ENCODE data around the gene ROBO1.

The ROBO1 gene

DNA sequence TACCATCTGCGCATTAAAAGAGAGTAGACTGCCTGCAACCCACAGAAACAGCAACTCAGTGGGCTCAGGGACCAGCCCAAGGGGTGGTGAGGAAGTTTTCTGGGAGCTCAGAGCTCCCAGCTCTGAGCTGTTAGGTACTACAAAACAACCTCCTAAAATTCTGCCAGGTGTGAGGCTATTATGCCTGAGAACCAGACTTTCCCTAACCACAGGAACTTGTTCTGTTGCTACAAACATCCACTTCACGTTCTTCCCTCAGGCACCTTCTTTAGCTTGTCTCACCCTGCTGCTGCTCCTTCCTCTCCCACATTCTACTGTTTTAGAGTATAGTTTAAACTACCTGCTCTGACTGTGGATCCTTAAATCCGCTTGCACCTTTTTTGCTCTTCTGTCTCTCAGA lies 399.4 kb downstream of the ROBO1 start:
- H3K4me3 ChIP-seq (ENCODE audit: low read depth, low read length) = no peak overlapping the region
- TF ChIP-seq, protein P1, sequence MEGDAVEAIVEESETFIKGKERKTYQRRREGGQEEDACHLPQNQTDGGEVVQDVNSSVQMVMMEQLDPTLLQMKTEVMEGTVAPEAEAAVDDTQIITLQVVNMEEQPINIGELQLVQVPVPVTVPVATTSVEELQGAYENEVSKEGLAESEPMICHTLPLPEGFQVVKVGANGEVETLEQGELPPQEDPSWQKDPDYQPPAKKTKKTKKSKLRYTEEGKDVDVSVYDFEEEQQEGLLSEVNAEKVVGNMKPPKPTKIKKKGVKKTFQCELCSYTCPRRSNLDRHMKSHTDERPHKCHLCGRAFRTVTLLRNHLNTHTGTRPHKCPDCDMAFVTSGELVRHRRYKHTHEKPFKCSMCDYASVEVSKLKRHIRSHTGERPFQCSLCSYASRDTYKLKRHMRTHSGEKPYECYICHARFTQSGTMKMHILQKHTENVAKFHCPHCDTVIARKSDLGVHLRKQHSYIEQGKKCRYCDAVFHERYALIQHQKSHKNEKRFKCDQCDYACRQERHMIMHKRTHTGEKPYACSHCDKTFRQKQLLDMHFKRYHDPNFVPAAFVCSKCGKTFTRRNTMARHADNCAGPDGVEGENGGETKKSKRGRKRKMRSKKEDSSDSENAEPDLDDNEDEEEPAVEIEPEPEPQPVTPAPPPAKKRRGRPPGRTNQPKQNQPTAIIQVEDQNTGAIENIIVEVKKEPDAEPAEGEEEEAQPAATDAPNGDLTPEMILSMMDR (conservative IDR thresholded peaks at IDR 0.05; ENCODE audit: low read depth, low read length) = no peak

DNA sequence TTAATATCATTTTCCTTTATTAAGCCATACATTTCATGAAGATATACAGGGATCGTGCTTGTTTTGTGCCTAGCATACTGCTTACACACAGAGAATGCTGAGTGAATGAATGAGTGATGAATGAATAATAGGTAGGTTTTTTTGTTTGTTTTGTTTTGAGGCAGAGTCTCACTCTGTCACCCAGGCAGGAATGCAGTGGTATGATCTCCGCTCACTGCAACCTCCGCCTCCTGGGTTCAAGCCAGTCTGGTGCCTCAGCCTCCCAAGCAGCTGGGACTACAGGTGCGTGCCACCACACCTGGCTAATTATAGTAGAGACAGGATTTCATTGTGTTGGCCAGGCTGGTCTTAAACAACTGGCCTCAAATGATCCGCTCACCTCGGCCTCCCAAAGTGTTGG lies 400.0 kb downstream of the ROBO1 start:
- no peak overlapping the region for H3K4me3 ChIP-seq (ENCODE audit: low read depth, low read length)
- TF ChIP-seq, protein P1 (conservative IDR thresholded peaks at IDR 0.05; ENCODE audit: low read depth, low read length) = no peak
- DNase-seq (ENCODE audit: low read depth) = no peak

More for the DNA sequence above, 399.4 kb downstream of the ROBO1 start:
- peak; percentile 34 for DNase-seq (ENCODE audit: low read depth)

DNA sequence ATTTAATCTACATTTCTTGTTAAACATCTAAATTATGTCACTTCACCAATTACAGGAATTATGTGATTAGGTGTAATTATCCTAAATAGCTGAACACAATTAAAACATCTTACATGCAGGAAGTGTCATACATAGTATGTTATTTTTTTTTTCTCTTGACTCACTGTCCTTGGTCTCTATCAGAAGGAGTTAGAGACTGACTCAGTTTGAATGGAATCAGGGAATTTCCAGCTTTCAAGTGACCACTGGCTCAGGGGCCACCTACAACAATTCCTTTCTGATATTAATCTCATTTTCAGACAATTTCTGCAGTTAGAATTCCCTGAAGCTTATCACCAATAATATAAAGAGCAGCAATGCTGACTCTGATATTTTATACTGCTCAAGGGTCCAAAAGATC lies 400.7 kb downstream of the ROBO1 start:
- peak; percentile 71 for DNase-seq (ENCODE audit: low read depth)
- TF ChIP-seq, protein P1 (conservative IDR thresholded peaks at IDR 0.05; ENCODE audit: low read depth, low read length) = no peak
- no peak overlapping the region for H3K4me3 ChIP-seq (ENCODE audit: low read depth, low read length)

DNA sequence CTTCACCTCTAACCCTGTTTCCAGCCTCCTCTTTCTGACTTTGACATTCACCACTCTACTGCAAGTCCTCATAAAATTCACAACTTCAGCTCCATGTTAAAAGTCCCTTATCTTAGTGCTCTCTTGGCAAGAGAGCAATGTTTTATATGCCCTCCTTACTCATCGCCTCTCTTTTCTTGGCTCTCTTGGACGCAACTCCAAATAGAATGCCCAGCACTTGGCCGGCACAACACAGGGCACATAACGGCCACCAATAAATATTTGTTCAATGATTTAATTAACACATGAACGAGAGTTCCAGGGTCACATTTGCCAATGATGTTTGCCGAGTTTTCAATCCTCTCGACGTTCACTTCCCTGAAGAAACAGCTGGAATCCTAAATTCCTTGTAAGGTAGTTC lies 401.4 kb downstream of the ROBO1 start:
- DNase-seq (ENCODE audit: low read depth) = no peak
- no peak overlapping the region for H3K4me3 ChIP-seq (ENCODE audit: low read depth, low read length)
- TF ChIP-seq, protein P1 (conservative IDR thresholded peaks at IDR 0.05; ENCODE audit: low read depth, low read length) = no peak

DNA sequence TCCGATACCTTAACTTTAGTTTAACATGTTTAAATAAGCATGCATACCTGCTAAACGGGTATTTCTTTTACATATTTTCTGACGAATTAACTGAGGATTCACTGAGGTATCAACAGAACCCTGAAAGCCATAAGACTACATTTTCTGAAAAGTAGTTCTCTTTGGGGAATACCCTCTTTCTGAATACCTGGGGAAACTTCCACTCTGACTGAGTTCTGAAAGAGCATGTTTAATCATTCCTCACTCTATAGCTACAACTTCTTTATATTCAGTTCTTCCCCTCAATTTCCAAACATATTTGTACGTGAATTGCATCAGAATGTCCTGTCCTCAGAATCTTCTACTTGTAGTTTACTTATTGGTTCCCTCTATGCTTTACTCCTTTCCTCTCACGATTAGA lies 403.0 kb downstream of the ROBO1 start:
- TF ChIP-seq, protein P1 (conservative IDR thresholded peaks at IDR 0.05; ENCODE audit: low read depth, low read length) = no peak
- H3K4me3 ChIP-seq (ENCODE audit: low read depth, low read length) = no peak overlapping the region
- DNase-seq (ENCODE audit: low read depth) = no peak

DNA sequence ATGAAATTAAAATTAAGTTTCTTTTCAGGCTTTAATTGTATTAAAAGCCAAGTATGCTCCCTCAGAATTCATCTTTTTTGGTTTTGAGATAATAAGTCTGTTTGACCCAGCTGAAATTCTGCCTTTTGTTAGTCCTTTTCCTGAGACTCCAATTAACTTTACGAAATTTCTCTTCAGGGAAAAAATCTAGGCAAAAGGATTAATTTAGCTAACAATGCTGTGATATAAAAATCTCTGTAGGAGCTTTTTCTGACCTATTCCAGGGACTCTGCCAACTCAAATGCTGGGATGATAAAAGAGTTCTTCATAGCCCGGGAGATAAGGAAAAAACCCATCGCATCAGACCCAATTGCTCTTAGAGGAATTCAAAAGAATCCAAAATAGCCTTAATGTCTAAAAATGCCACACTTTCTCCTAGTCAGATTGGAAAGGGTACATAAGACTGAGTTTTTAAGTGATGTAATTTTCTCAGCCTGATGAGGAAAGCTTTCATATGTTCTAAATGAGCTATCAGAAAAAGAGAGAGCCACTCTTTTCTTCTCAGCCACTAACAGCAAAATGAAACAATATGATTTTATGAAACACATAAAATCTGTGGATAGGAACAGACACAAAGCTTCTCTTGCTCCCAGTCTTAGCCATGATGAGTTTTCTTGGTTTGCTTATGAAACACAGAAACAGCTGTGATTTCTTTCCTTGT lies 405.1 kb downstream of the ROBO1 start:
- TF ChIP-seq, protein P1 (conservative IDR thresholded peaks at IDR 0.05; ENCODE audit: low read depth, low read length) = no peak
- H3K4me3 ChIP-seq (ENCODE audit: low read depth, low read length) = no peak overlapping the region
- DNase-seq (ENCODE audit: low read depth) = peak; percentile 5

DNA sequence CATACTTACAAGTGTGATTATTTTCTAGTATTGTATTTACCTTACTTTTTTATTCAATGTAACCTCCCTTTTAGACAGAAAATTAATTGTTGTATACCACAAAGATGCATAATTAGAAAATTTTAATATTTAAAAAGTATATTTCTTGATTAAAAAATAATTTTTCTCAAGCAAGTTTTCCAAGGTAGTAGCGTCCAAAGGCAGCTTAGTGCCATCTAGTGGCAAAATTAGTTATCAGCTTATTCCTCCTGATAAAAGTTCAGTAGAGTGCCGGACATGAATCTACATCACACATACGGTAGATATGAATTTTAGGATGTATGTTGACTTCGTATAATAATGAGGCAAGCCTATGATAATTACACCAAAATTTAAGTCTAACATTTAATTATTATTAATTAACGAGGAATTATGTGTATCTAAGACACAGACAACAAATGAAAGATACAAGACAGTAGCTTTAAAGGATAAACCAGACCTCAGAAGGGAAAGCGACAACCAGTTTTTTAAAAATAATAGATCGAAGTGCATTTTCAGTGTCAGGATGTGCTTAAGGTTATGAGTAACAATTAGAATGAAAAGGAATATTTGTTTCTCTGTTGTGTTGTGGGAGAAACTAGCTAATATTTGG lies 405.9 kb downstream of the ROBO1 start:
- peak; percentile 78 for DNase-seq (ENCODE audit: low read depth)
- TF ChIP-seq, protein P1 (conservative IDR thresholded peaks at IDR 0.05; ENCODE audit: low read depth, low read length) = peak; percentile 75
- peak overlapping the region; percentile 25 for H3K4me3 ChIP-seq (ENCODE audit: low read depth, low read length)
